ENCODE data around the gene ABCA7.
A peak's percentile ranks its signal among the peaks of the same experiment; 100 is the strongest.

The ABCA7 gene

DNA sequence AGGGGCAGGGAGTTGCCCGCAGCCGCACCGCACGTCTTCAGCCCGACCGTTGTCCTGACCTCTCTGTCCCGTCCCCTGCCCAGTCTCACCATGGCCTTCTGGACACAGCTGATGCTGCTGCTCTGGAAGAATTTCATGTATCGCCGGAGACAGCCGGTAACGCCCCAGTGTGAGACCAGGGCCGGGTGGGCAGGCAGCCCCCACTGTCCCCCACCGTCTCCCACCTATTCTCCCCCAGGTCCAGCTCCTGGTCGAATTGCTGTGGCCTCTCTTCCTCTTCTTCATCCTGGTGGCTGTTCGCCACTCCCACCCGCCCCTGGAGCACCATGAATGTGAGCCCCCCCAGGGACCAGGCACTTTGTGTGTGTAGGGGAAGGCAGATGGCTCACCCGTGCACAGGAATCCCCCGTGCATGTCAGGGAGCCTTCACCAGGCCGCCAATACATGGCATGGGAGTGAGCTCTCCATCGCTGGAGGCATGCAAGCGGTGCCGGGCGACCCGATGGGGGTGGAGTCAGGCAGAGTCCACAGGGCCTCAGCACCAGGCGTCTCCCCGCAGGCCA lies 1.4 kb downstream of the ABCA7 start:
- DNase-seq, result no peak

DNA sequence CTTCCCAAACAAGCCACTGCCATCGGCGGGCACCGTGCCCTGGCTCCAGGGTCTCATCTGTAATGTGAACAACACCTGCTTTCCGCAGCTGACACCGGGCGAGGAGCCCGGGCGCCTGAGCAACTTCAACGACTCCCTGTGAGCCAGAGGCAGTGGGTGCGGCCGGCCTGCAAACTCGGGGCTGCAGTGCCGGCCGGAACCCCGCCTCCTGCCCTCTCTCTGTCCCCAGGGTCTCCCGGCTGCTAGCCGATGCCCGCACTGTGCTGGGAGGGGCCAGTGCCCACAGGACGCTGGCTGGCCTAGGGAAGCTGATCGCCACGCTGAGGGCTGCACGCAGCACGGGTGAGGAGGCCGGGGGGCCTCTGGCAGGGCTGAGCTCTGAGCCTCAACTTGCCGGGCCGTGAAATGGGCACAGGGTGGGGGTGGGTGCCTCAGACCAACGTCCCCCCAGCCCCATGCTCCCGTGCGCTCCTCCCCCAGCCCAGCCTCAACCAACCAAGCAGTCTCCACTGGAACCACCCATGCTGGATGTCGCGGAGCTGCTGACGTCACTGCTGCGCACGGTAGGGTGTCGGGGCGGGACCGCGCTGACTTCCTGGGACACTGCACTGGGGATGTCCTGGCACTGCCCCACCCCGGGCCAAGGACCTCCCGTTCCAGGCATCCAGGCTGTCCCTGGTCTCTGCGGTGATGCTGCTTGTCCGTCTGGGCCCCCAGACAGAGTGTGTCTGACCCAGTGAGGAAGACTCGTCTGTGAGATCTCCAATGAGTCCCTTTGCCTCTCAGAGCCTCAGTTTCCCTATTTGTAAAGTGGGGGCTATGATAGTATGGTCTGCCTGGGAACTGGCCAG lies 2.2 kb downstream of the ABCA7 start:
- DNase-seq, result no peak

DNA sequence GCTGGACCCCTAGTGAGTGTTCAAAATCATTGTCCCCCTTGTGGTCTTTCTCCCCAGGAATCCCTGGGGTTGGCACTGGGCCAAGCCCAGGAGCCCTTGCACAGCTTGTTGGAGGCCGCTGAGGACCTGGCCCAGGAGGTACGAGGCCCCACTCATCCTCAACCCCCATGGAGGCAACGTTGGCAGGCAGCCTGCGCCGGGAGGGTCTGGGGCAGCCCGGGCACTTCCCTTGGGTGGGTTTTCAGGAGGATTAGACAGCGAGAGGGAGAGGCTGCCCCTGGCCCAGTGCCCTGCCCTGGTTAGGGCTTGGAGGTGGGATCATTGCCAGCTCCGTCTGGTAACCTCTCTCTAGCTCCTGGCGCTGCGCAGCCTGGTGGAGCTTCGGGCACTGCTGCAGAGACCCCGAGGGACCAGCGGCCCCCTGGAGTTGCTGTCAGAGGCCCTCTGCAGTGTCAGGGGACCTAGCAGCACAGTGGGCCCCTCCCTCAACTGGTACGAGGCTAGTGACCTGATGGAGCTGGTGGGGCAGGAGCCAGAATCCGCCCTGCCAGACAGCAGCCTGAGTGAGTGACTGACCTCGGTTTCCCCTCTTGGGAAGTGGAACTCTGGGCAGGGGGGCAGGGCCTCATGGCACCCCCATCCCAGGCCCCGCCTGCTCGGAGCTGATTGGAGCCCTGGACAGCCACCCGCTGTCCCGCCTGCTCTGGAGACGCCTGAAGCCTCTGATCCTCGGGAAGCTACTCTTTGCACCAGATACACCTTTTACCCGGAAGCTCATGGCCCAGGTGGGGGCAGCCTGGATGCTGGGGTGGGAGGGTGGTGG lies 3.0 kb downstream of the ABCA7 start:
- DNase-seq, result no peak

GRCh38 chr19:1045247-1045603 lies 5.3 kb downstream of the ABCA7 start:
- DNase-seq, result peak; percentile 54

DNA sequence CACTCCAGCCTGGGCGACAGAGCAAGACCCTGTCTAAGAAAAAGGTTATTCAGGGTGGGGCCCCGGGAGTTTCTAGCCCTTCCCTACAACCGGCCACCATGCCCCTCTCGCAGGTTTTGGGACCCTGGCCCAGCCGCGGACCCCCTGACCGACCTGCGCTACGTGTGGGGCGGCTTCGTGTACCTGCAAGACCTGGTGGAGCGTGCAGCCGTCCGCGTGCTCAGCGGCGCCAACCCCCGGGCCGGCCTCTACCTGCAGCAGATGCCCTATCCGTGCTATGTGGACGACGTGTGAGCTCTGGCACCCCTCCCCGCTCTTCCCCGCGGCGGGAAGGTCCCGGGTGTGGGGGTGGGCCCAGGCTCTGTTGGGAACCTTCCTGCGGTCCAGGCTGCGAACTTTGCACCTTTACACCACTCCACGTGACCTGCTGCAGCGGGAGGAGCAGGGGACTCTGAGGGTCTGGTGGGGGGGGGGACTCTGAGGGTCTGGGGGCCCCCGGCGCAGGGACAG lies 6.3 kb downstream of the ABCA7 start:
- no peak for DNase-seq

DNA sequence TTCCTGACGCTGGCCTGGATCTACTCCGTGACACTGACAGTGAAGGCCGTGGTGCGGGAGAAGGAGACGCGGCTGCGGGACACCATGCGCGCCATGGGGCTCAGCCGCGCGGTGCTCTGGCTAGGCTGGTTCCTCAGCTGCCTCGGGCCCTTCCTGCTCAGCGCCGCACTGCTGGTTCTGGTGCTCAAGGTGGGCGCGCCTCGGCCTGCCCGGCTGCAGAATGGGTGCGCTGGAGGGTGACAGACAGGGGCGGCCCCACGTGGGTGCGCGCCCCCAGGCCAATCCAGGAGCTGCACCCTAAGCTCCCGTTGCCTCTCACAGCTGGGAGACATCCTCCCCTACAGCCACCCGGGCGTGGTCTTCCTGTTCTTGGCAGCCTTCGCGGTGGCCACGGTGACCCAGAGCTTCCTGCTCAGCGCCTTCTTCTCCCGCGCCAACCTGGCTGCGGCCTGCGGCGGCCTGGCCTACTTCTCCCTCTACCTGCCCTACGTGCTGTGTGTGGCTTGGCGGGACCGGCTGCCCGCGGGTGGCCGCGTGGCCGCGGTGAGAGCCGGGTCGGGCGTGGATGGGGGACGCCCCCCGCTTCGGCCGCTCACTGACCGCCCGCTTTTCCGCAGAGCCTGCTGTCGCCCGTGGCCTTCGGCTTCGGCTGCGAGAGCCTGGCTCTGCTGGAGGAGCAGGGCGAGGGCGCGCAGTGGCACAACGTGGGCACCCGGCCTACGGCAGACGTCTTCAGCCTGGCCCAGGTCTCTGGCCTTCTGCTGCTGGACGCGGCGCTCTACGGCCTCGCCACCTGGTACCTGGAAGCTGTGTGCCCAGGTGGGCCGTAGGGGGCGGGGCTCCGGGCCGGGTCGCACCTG lies 7.2 kb downstream of the ABCA7 start:
- no peak for DNase-seq

DNA sequence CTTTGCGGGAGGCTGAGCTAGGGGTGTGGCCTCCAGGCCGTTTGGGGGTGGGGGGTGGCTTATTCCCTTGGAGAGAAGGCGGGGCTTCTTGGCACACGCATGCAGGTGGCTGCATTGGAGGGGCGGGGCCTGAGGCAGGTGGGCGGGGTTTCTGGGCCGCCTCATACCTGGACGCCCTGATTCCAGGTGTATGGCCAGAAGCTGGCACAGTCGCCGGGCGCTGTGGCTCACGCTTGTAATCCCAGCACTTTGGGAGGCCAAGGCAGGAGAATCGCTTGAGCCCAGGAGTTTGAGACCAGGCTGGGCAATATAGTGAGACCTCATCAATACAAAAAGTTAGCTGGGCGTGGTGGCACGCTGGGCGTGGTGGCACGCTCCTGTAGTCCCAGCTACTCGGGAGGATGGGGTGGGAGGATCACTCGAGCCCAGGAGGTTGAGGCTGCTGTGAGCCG lies 7.8 kb downstream of the ABCA7 start:
- DNase-seq, result no peak

DNA sequence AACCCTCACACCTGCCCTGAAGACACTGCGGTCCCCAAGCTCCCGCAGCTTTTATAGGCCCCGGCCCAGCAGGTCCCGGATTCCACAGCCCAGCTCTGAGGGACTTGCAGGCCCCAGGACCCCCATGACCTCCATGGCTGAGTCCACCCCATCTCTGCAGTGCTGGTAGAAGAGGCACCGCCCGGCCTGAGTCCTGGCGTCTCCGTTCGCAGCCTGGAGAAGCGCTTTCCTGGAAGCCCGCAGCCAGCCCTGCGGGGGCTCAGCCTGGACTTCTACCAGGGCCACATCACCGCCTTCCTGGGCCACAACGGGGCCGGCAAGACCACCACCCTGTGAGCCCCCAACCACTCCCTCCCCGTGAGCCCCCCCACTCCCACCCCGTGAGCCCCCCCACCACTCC lies 9.2 kb downstream of the ABCA7 start:
- no peak for DNase-seq

DNA sequence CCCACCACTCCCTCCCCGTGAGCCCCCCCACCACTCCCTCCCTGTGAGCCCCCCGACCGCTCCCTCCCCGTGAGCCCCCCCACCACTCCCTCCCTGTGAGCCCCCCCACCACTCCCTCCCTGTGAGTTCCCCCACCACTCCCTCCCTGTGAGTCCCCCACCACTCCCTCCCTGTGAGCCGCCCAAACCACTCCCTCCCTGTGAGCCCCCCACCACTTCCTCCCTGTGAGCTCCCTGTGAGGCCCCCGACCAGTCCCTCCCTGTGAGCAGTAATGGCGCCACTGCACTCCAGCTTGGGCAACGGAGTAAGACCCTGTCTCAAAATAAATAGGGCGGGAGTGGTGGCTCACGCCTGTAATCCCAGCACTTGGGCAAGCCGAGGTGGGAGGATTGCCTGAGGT lies 9.9 kb downstream of the ABCA7 start:
- no peak for DNase-seq

- no peak for DNase-seq
Measured at GRCh38 chr19:1050989-1051788, 11.3 kb downstream of the ABCA7 start.

DNA sequence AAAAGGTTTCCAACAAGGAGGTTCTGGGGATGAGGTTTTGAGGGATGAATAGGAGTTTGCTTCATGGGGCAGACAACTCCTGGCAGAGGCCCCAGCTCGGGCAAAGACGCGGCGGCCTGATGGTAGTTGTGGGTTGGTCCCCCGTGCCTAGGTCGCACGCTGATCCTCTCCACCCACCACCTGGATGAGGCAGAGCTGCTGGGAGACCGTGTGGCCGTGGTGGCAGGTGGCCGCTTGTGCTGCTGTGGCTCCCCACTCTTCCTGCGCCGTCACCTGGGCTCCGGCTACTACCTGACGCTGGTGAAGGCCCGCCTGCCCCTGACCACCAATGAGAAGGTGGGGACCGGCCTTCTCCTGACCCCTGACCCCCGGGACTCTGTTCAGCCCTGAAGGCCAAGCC lies 11.9 kb downstream of the ABCA7 start:
- DNase-seq, result no peak

DNA sequence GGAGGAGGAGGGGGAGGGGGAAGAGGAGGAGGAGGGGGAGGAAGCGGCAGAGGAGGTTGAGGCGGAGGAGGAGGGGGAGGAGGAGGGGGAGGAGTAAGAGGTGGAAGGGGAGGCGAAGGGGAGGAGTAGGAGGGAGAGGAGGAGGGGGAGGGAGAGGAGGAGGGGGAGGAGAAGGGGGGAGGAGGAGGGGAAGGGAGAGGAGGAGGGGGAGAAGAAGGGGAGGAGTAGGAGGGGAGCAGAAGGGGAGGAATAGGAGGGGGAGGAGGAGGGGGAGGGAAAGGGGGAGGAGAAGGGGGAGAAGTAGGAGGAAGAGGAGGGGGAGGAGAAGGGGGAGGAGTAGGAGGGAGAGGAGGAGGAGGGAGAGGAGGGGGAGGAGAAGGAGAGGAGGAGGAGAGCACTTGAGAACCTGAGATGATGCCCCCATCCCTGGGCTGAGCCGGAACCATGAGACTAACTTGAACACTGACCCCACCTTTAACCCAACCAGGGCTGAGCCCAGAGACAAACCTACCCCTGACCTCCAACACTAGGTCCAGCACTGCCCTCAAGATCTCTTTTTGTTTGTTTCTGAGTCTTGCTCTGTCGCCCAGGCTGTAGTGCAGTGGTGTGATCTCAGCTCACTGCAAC lies 12.6 kb downstream of the ABCA7 start:
- DNase-seq, result no peak

DNA sequence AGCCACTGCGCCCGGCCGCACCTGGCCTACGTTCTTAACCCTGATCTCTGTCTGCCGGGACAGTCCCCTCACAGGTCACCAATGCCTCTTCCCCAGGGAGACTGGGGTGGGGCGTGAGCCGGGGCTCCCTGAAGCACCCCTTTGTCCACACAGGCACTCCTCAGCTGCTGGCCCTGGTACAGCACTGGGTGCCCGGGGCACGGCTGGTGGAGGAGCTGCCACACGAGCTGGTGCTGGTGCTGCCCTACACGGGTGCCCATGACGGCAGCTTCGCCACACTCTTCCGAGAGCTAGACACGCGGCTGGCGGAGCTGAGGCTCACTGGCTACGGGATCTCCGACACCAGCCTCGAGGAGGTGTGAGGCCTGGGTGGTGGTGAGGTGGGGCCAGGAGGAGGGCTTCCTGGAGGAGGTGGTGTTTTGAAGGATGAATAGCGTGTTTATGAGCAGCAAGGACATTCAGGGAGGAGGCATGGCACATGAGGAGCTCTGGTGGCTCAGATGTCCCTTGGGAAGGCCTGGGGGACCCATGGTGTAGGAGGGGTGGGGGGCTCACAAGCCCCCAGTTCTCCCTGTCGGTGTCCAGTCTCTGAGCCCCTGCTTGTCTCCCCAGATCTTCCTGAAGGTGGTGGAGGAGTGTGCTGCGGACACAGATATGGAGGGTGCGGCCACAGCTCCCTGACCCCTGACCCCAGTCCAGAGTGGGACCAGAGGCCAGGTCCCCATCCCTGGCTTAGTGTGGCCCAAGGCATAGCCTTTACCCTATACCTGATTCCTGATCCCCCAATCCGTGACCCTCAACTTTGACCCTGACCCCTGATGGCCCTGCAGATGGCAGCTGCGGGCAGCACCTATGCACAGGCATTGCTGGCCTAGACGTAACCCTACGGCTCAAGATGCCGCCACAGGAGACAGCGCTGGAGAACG lies 13.5 kb downstream of the ABCA7 start:
- no peak for DNase-seq

- DNase-seq, result no peak
Measured at GRCh38 chr19:1054102-1055027, 14.5 kb downstream of the ABCA7 start.

GRCh38 chr19:1055028-1055425 lies 15.1 kb downstream of the ABCA7 start:
- no peak for DNase-seq

GRCh38 chr19:1055886-1056620 lies 16.1 kb downstream of the ABCA7 start:
- DNase-seq, result no peak

DNA sequence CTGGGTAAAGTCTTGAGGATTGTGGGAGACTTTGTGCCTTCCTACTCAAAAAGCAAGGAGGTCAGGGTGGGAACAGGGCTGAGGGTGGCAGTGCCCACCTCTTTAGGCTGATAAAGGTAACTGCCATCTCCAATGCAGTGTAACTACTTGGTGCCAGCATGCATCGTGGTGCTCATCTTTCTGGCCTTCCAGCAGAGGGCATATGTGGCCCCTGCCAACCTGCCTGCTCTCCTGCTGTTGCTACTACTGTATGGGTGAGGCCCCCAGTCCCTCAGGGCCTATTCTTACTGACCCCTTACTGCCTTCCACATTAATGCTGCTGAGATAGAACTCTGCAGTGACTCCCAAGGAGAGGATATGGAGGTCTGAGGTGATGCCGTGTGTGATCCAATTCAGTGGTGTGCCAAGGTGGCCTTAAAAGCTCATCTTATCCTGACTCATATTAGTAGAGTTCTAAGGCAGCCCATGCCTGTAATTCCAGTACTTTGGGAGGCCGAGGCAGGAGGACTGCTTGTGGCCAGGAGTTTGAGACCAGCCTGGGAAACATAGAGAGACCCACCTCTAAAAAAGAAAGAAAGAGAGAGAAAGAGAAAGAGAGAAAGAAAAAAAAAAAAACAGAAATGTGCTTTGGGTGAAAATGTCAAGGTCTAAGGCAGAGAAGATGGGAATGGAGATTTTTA lies 17.4 kb downstream of the ABCA7 start:
- peak; percentile 48 for DNase-seq

- no peak for DNase-seq
Measured at GRCh38 chr19:1058112-1058511, 18.2 kb downstream of the ABCA7 start.
